Heart left ventricle (tissue), 16 donors: ENCODE measurements around the gene SOS1. TPM values are rescaled to one million over a fixed set of nuclear protein-coding genes. Genes with fewer than 3 reads are reported as not detected.

ENCODE experiments used
- ATAC-seq, 4 donors: fragments of 200-7000 bp; cut with Tn5 transposase; one replicate each; pipeline ENCODE4 v1.9.1; 2020 to 2022; ENCODE audit warnings: moderate library complexity in 4 of 4, mild to moderate bottlenecking in 3 of 4, moderate number of reproducible peaks in 1 of 4
- DNase-seq, 5 donors: peaks; one replicate each; pipeline ENCODE4 v3.0.0-alpha.2; 2020
- H3K27ac ChIP-seq, 12 donors: fragments of 200-600 bp; sonication (generic) in 4 of 12; one replicate each; pipeline versions ENCODE4 v1.5.0 to v1.8.0; 2016 to 2022; ENCODE audit warnings: mild to moderate bottlenecking in 2 of 12
- H3K27me3 ChIP-seq, 9 donors: fragments of 200-600 bp; sonication (generic) in 2 of 9; one replicate each; pipeline versions ENCODE4 v1.5.1 to v1.8.0; 2016 to 2022; ENCODE audit warnings: mild to moderate bottlenecking in 3 of 9
- H3K36me3 ChIP-seq, 9 donors: fragments of 200-600 bp; sonication (generic) in 2 of 9; one replicate each; pipeline versions ENCODE4 v1.5.0 to v1.8.0; 2018 to 2022; ENCODE audit warnings: mild to moderate bottlenecking in 2 of 9
- H3K4me1 ChIP-seq, 12 donors: fragments of 200-600 bp; sonication (generic) in 4 of 12; one replicate each; pipeline versions ENCODE4 v1.5.0 to v1.8.0; 2016 to 2022; ENCODE audit warnings: mild to moderate bottlenecking in 3 of 12
- H3K4me3 ChIP-seq, 12 donors: fragments of 200-600 bp; sonication (generic) in 4 of 12; one replicate each; pipeline versions ENCODE4 v1.5.0 to v1.8.0; 2017 to 2022; ENCODE audit warnings: mild to moderate bottlenecking in 9 of 12, moderate library complexity in 4 of 12
- H3K9me3 ChIP-seq, 12 donors: fragments of 200-600 bp; sonication (generic) in 4 of 12; one replicate each; pipeline versions ENCODE4 v1.5.0 to v1.8.0; 2016 to 2022; ENCODE audit warnings: mild to moderate bottlenecking in 1 of 12
- CTCF ChIP-seq, 12 donors: fragments of 200-600 bp; sonication (generic) in 4 of 12; IDR thresholded peaks; one replicate each; pipeline versions ENCODE4 v1.5.0 to v1.8.0; 2018 to 2022; ENCODE audit warnings: antibody characterized with exemption in 12 of 12, mild to moderate bottlenecking in 5 of 12
- POLR2A ChIP-seq, 2 donors: fragments of 450-650 bp; IDR thresholded peaks; one replicate each; pipeline ENCODE4 v1.6.1; 2017; ENCODE audit warnings: antibody characterized with exemption in 2 of 2, mild to moderate bottlenecking in 2 of 2, moderate library complexity in 2 of 2
- WGBS, 4 donors: extraction: QIAGEN DNeasy Blood & Tissue Kit in 2 of 4; methylation state at CpG; one replicate each; pipeline versions ENCODE4 v1.1.5 to v1.1.7; 2013 to 2018; 5-methylcytosine and 5-hydroxymethylcytosine counted together
- intact Hi-C, 10 donors: fragments of 100-400 bp; cut with DNase I; formaldehyde crosslinking; loops; one replicate each; pipeline versions ENCODE4 v1.11.1 to v1.14.2; 2022
- polyA plus RNA-seq, 2 donors: library from polyadenylated mRNA; stranded (reverse); fragments of 200-250 nt; gene quantifications; one replicate each; pipeline ENCODE4 v1.2.3, GENCODE V29; 2013
- total RNA-seq, 9 donors: library from RNA; depleted of rRNA in 2 of 9; stranded (reverse); fragments of >200 nt in 2 of 9; fragmentation: NEBNext Ultra II Directional in 3 of 9; extraction: Animal tissue kit (Norgen Biotek cat#: 25700) in 3 of 9; gene quantifications; one replicate each; pipeline versions ENCODE4 v1.1.0 to v1.2.4, GENCODE V29; 2016 to 2023
- donor health status: ischemic (EF 13 %, LVEDD 7.1; RV severe dilation, severe dysfunction).
- donor health status: healthy with polysubstance abuse.
- donor health status: DM: no; HTN: yes; CAD: no.
- donor health status: DM: no; HTN: no; CAD: no.
- donor health status: ischemic (EF 25% LVEDD 6.9; RV normal size, moderate dysfunction).
- donor health status: ischemic (EF 25% LVEDD 5.7; RV mildly dilated, moderate dysfunction).
- donor health status: healthy.
- donor health status: DM: yes; HTN: yes; CAD: no.
- donor health status: ischemic (EF 35%, LVEDD 5.7; RV mildly dilated, moderate dysfunction).
- donor health status: nonischemic (EF 11% LVEDD 7.7; RV severe dilation, severe dysfunction).
- donor health status: DM: yes; HTN: yes; CAD: no.
- donor health status: PGD.
- donor health status: ischemic (EF 29% LVEDD 5.4; RV normal size, mild dysfunction).
- donor health status: nonischemic (EF 23%, LVEDD 6.1; RV moderate dilation, normal function).

The SOS1 gene
- total and polyA plus RNA-seq, 11 donors: 4.7 to 54.5 (median 24.8) TPM

DNA sequence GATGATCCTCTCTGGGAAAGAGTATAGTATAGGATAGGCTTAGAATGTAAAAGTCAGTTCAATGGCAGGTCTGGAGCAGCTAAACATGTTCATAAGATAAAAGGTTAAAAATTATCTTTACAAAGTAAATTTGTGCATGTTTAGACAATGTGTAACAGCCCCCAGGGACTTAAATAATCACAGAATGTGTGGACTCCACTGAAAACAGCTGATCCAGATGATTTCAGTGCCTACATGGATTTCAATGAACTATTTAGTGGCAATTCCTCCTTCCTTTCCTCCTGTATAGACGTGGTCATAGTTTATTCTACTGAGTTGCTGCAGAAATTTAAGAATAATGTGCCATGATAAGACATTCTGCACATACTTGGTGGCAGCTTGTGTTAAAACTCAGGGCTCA lies 188.3 kb downstream of the SOS1 start:
- intact Hi-C loops: no loop called here
- ATAC-seq (no peak), DNase-seq (no peak)
- peaks cover 0 to 6% (median 0%) of the 10 kb centered on the region in 12 donors for H3K4me1 ChIP-seq
- H3K9me3 ChIP-seq: no peaks in the 10 kb centered on the region
- no peaks in the 10 kb centered on the region for H3K27me3 ChIP-seq
- H3K27ac ChIP-seq: no peak overlapping the region
- no peaks in the 10 kb centered on the region for H3K36me3 ChIP-seq
- no peak for TF ChIP-seq CTCF (IDR thresholded peaks at IDR 0.05)
- no peak for TF ChIP-seq POLR2A (IDR thresholded peaks at IDR 0.05)
- no peak overlapping the region for H3K4me3 ChIP-seq
- 14 to 30% (median 22%) methylated on average over 1 of the region's 1 CpG for WGBS, 4 donors

Other genes with a start within 250 kb of the SOS1 start
- gene DHX57, start 245.1 kb downstream of the SOS1 start, total RNA-seq: 10 to 100 TPM in 3 of 9 donors, 1 to 10 TPM in 6; 5.6 to 15.0 (median 9.6) TPM
- 1 to 10 TPM; 4.1 to 7.5 TPM for gene DHX57, start 245.1 kb downstream of the SOS1 start, polyA plus RNA-seq
- 10 to 100 TPM; 10.5 to 27.6 (median 18.7) TPM for gene MORN2, start 245.1 kb downstream of the SOS1 start, total RNA-seq
- 10 to 100 TPM; 38.6 to 39.8 TPM for gene MORN2, start 245.1 kb downstream of the SOS1 start, polyA plus RNA-seq
- gene ARHGEF33, start 231.2 kb downstream of the SOS1 start, total RNA-seq: 1 to 10 TPM in 1 of 9 donors, under 1 TPM in 7, not detected in 1; 0.22 to 2.5 (median 0.35) TPM
- under 1 TPM; 0.18 to 0.30 TPM for gene ARHGEF33, start 231.2 kb downstream of the SOS1 start, polyA plus RNA-seq
- 1 to 10 TPM in 2 of 9 donors, under 1 TPM in 4, not detected in 3; 0.37 to 1.1 (median 0.70) TPM for gene CDKL4, start 122.9 kb upstream of the SOS1 start, total RNA-seq
- under 1 TPM in 1 of 2 donors, not detected in 1; 0.11 TPM for gene CDKL4, start 122.9 kb upstream of the SOS1 start, polyA plus RNA-seq